Measurements from ENCODE around the gene MINDY3.
"Not testable (repeated sequence)": the region's sequence is repeated elsewhere in the genome, so short reads cannot be mapped to it uniquely, and the experiment has no call there.

The MINDY3 gene
- total RNA-seq = 30.9 to 42.7 reads per million in 2 experiments

DNA sequence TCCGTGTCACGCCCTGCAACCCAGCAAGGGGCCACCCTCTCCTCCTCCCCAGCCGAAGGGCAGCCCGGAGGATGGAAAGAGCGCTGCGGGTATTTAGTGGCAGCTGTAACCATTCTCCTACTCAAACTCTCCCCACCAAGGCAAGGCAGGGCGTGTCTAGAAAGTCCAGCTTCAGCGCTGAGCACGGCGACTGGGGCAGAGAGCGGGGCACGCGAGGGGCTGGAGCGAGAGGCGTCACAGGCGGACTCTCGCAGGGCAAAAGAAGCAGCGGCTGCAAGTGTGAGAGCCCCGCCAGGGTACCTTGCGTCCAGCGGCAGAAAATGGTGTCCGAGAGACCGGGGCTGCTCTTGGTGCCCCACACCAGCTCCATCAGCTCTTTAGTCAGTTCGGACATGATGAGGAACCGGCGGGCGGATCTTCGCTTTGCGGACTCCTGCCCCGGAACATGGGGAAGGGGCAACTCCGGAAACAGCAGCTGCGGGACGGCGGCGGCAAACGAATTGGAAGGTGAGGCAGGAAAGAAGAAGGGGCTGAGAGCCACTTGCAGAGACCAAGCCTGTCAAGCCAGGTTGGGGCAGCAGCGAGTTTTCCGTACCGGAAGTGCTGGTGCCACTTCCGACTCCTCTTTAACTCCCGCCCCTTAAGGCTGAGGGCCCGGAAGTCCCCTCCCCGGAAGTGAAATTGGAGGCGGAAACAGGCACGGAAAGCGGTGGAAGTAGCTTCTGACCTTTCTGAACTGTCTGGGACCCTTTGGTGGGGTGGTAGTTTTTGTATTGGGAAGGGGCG lies at the start of gene MINDY3:
Gene MINDY3, minus strand, starts transcription at position 602 of the 786 bp plus-strand sequence. Its CDS starts 208 bp downstream, at position 394.
- peak; percentile 70 for DNase-seq (ENCODE audit: low read depth)

DNA sequence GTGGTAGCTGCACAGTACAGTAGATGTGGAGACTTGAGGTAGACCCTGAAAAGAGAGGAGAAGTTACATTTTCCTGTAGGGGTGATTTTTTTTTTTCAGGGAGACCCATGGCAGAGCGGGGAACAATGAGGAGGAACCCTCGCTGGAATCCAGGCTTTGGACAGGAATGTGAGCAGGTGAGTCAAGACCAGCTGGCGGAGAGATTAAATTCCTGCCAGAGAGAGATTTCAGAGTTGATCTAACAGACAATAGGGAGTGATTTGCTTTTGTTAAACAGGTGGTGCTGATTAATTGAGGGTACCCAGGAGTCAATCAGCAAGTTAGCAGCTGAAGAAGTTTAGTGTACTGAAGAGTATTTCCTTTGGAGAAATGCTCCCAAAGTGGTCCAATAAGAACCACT lies 41.6 kb upstream of the MINDY3 start:
- DNase-seq (ENCODE audit: low read depth) = no peak

- no peak for DNase-seq (ENCODE audit: low read depth)
Observed at GRCh38 chr10:15898046-15898445, 37.7 kb upstream of the MINDY3 start.

DNA sequence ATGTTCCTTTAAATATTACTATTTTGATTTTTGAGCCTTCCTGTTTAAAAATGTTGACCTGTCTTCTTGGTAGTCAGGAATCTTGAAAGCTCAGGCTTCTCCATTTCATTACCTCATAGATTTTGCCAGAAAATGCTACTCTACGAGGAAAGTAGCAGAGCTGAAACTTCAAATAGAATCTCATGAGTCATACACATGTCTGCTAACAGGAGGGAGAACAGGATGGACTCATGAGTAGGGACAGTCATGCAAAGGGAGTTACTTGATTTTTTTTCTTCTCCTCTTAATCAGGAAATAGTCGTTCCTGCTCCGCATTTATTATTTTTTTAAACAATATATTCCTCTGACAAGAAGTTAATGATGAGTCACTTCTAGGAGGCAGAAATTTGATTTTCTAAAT lies 37.0 kb upstream of the MINDY3 start:
- no peak for DNase-seq (ENCODE audit: low read depth)

DNA sequence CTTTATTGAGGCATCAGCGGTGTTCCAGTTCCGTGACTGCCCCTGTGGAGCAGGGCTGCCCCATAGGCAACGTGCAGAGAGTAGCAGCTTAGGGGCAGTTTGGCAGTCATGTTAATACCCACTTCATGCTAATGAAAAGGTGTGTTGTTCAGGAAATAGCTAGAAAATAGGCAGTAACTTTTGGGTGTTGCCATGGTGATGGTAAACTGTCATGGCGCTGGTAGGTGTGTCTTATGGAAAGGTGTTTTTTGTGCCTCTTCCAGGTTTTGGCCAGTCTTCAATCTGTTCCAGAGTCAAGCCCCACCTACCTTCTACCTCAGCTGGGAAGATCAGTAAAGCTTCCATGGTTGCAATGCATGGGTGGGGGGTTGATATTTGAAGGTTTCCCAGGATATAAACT lies 36.3 kb upstream of the MINDY3 start:
- DNase-seq (ENCODE audit: low read depth) = no peak

- DNase-seq (ENCODE audit: low read depth) = no peak
Observed at GRCh38 chr10:15884447-15884846, 24.1 kb upstream of the MINDY3 start.

- no peak for DNase-seq (ENCODE audit: low read depth)
Observed at GRCh38 chr10:15881542-15881941, 21.2 kb upstream of the MINDY3 start.

- no peak for DNase-seq (ENCODE audit: low read depth)
Observed at GRCh38 chr10:15879663-15880062, 19.4 kb upstream of the MINDY3 start.

DNA sequence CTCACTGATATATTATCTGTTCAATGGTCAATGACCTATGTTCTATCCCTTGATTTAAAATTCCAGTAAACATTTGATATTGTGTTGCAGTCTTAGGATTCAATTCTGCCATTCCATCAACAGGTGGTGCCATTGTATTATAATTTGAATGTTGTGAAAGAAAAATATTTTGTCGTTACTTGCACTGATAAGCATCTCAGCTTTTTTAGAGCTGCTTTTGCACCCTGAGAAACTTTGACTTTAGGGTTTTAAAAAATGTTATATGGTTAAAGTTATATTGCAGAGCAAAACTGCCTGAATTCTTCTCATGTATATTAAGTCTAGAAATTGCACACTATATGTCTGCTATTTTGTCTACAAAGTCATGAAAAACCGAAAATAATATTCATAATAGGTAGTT lies 18.8 kb upstream of the MINDY3 start:
- DNase-seq (ENCODE audit: low read depth) = no peak

DNA sequence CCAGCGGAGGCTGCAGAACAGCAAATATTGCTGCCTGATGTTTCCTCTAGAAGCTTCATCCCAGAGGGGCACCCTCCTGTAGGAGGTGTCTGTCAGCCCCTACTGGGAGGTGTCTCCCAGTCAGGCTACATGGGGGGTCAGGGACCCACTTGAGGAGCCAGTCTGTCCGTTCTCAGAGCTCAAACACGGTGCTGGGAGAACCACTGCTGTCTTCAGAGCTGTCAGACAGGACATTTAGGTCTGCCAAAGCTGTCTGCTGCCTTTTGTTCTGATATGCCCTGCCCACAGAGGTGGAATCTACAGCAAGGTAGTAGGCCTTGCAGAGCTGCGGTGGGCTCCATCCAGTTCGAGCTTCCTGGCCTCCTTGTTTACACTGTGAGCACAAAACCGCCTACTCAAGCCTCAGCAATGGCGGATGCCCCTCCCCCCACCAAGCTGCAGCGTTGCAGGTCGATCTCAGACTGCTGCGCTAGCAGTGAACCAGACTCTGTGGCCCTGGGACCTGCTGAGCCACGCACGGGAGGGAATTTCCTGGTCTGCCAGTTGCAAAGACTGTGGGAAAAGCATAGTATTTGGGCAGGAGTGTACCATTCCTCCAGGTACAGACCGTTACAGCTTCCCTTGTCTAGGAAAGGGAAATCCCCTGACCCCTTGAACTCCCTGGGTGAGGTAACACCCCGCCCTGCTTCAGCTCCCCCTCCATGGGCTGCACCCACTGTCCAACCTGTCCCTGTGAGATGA lies 17.7 kb upstream of the MINDY3 start:
- no peak for DNase-seq (ENCODE audit: low read depth)

DNA sequence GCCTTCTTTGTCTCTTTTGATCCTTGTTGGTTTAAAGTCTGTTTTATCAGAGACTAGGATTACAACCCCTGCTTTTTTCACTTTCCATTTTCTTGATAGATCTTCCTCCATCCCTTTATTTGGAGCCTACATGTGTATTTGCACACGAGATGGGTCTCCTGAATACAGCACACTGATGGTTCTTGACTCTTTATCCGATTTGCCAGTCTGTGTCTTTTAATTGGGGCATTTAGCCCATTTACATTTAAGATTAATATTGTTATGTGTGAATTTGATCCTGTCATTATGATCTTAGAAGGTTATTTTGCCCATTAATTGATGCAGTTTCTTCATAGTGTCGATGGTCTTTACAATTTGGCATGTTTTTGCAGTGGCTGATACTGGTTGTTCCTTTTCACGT lies 16.0 kb upstream of the MINDY3 start:
- DNase-seq (ENCODE audit: low read depth) = not testable (repeated sequence)

DNA sequence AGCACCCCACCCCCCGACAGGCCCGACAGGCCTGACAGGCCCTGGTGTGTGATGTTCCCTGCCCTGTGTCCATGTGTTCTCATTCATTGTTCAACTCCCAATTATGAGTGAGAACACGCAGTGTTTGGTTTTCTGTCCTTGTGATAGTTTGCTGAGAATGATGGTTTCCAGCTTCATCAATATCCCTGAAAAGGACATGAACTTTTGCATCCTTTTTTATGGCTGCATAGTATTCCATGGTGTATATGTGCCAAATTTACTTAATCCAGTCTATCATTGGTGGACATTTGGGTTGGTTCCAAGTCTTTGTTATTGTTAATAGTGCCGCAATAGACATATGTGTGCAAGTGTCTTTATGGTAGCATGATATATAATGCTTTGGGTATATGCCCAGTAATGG lies 12.3 kb upstream of the MINDY3 start:
- not testable (repeated sequence) for DNase-seq (ENCODE audit: low read depth)

GRCh38 chr10:15871823-15872222 lies 11.5 kb upstream of the MINDY3 start:
- DNase-seq (ENCODE audit: low read depth) = no peak

- DNase-seq (ENCODE audit: low read depth) = no peak
Observed at GRCh38 chr10:15869935-15870334, 9.6 kb upstream of the MINDY3 start.

GRCh38 chr10:15868006-15868405 lies 7.7 kb upstream of the MINDY3 start:
- DNase-seq (ENCODE audit: low read depth) = no peak

DNA sequence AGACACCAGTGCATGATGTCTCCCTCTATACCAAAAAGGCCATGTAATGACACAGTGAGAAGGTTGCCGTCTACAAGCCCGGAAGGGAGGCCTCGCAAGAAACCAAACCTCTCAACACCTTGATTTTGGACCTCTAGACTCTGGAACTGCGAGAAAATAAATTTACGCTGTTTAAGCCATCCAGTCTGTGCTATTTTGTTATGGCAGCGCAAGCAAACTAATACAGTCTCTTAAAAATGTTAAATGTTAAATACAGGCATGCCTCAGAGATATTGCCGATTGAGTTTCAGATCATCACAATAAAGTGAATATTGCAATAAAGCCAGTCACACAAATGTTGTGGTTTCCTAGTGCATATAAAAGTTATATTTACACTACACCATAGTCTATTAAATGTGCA lies 5.0 kb upstream of the MINDY3 start:
- no peak for DNase-seq (ENCODE audit: low read depth)

DNA sequence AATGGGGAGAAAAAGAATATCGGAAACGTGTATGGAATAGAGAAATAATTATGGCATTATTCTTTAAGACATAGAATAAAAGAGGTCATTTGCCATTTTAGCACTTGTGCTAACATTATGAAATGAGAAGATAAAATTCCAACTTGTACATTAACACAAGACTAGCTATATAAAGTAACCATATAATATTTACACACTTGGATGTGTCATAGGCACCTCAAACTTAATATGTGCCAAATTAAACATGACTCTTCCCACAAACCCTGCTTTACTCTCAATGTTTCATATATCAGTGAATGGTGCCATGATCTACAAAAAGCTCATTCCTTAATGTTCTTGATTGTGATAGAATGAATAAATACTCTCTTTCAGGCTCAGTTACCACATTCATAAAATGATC lies 4.1 kb upstream of the MINDY3 start:
- DNase-seq (ENCODE audit: low read depth) = no peak

DNA sequence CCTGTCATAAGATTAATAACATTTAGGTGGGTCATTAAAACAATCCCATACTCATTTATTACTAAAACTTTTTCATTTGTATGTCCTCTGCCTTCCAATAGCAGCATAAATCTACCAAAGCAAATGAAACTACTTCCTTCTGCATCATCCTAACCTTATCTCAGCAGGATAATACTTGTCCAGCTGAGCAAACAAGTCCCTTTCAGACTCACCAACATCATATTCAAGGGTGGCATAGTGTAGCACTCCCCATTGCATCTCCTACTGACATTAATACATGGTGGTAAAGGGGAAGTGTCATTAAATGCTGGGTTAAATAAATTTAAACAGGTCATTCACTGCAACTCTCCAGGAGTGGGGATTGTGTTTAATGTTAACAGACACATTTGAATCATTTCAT lies 3.4 kb upstream of the MINDY3 start:
- DNase-seq (ENCODE audit: low read depth) = no peak

DNA sequence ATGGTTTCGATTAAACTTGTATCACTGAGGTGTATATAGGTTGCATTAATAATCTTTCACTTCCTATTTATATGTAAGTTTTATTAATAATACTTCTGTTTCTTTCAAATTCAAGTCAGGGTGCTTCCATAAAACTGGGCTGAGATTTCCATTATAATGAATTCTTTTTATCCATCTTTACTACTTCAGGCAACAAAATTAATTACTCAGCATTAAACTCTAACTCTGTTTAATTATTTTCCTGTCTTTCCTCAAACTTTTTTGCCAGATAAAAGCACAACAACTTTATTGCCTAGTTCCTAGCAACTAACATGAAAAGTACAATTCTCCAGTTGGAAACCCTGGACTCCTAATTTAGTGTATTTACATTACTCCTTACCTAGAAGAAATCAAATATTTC lies 3.0 kb upstream of the MINDY3 start:
- DNase-seq (ENCODE audit: low read depth) = no peak

DNA sequence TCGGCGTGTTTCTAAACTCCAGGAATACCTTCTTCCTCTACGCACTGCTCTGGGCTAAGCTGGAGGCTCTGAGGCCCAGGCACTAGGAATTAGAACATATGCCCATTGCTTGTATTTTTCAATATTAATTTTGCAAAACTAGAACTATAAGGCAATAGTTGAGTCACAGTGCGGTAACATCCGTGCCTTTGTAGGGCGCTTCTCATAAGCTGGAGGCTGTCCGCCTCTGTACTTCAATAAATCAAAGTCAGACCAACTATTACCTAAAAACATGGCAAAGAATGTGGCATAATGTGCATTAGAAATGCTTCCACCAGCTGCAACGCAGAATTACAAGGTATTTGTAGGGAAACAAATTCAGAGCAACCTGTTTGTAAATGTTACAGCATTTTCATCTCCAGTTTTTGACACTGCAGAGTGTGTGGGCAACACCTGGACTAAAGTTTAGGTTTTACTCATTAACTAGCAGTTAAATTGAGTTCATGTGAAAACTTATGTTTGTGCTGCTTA lies 440 bp upstream of the MINDY3 start:
- no peak for DNase-seq (ENCODE audit: low read depth)

DNA sequence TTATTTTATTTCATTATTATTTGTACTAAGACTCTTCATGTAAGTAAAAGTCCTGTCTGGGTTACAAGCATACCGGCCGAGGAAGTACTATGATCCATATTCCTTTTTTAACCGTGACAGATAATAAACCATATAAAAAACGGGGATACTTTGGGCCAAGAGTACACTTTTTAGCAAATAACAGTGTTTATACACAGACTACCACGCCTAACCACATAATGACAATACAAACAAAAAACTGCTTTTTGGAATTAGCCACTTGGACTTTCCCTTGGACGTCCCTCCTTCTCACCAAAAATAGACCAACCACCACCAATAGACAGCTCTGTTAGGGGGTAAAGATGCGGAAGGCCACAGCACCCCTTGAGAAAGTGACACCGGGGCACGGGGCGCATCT lies 800 bp downstream of the MINDY3 start:
- DNase-seq (ENCODE audit: low read depth) = no peak

GRCh38 chr10:15858861-15859281 lies 1.4 kb downstream of the MINDY3 start:
- no peak for DNase-seq (ENCODE audit: low read depth)

GRCh38 chr10:15857107-15857575 lies 3.2 kb downstream of the MINDY3 start:
- DNase-seq (ENCODE audit: low read depth) = no peak
